K562 (cell line): ENCODE measurements around the gene MFF. TPM values are rescaled to one million over a fixed set of nuclear protein-coding genes. Genes with fewer than 3 reads are reported as not detected.

ENCODE experiments used
- ZBTB17 ChIP-seq: fragments of 450-650 bp; formaldehyde crosslinking; IDR thresholded peaks from 2 replicates; pipeline ENCODE4 v1.4.0; 2020; ENCODE audit warnings: mild to moderate bottlenecking
- polyA plus RNA-seq, 8 experiments: library from polyadenylated mRNA; depleted of rRNA in 4 of 8; stranded (reverse) in 5 of 8; unstranded in 3 of 8; fragments of >200 nt; fragmentation: Nextera tagmentation in 2 of 8; fragmentation: Illumina TruSeq in 1 of 8; extraction: Ambion mirVana in 2 of 8; extraction: Trizol in 1 of 8; gene quantifications; 2 replicates each; pipeline versions ENCODE4 v1.2.1 to v1.2.3, GENCODE V29; 2011 to 2014; ENCODE audit warnings: inconsistent platforms in 1 of 8, missing spikeins in 1 of 8
- total RNA-seq, 7 experiments: library from RNA; depleted of rRNA in 6 of 7; stranded (reverse); fragments of >200 nt in 6 of 7; fragmentation: Illumina TruSeq in 2 of 7; extraction: Trizol in 2 of 7; gene quantifications; 2 replicates each; pipeline versions ENCODE4 v1.2.1 to v1.2.3, GENCODE V29; 2011 to 2021; ENCODE audit warnings: low replicate concordance in 1 of 7
- TF ChIP-seq, protein P1 (sequence below): fragments of 450-650 bp; IDR thresholded peaks from 2 replicates; pipeline ENCODE4 v1.6.1; 2016; ENCODE audit warnings: mild to moderate bottlenecking, moderate library complexity

The MFF gene
- total and polyA plus RNA-seq, 9 of the 15 experiments (the other 6 are each of a cell fraction or from before 2014, with no cell fraction given): 9.4 to 75.4 (median 55.7) TPM

DNA sequence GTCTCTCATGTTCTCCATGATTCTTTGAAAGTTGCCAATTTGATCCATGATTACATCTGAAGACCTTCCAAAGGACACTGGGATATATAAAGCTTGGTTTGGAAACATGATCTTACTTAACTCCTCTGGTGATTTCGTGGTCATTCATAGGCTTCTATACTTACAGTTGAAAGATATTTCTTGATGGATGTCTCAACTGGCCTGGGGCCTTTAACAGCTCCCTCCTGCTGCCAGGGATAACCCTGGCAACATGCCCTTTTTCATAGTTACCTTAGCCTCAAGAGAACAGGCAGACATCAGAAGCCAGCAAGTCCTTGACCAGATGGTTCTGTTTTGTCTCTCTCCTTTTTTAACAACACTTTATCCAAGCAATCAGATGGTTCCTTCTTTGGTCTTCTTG is 23.5 kb upstream of the MFF start (continued):
- TF ChIP-seq, protein P1, sequence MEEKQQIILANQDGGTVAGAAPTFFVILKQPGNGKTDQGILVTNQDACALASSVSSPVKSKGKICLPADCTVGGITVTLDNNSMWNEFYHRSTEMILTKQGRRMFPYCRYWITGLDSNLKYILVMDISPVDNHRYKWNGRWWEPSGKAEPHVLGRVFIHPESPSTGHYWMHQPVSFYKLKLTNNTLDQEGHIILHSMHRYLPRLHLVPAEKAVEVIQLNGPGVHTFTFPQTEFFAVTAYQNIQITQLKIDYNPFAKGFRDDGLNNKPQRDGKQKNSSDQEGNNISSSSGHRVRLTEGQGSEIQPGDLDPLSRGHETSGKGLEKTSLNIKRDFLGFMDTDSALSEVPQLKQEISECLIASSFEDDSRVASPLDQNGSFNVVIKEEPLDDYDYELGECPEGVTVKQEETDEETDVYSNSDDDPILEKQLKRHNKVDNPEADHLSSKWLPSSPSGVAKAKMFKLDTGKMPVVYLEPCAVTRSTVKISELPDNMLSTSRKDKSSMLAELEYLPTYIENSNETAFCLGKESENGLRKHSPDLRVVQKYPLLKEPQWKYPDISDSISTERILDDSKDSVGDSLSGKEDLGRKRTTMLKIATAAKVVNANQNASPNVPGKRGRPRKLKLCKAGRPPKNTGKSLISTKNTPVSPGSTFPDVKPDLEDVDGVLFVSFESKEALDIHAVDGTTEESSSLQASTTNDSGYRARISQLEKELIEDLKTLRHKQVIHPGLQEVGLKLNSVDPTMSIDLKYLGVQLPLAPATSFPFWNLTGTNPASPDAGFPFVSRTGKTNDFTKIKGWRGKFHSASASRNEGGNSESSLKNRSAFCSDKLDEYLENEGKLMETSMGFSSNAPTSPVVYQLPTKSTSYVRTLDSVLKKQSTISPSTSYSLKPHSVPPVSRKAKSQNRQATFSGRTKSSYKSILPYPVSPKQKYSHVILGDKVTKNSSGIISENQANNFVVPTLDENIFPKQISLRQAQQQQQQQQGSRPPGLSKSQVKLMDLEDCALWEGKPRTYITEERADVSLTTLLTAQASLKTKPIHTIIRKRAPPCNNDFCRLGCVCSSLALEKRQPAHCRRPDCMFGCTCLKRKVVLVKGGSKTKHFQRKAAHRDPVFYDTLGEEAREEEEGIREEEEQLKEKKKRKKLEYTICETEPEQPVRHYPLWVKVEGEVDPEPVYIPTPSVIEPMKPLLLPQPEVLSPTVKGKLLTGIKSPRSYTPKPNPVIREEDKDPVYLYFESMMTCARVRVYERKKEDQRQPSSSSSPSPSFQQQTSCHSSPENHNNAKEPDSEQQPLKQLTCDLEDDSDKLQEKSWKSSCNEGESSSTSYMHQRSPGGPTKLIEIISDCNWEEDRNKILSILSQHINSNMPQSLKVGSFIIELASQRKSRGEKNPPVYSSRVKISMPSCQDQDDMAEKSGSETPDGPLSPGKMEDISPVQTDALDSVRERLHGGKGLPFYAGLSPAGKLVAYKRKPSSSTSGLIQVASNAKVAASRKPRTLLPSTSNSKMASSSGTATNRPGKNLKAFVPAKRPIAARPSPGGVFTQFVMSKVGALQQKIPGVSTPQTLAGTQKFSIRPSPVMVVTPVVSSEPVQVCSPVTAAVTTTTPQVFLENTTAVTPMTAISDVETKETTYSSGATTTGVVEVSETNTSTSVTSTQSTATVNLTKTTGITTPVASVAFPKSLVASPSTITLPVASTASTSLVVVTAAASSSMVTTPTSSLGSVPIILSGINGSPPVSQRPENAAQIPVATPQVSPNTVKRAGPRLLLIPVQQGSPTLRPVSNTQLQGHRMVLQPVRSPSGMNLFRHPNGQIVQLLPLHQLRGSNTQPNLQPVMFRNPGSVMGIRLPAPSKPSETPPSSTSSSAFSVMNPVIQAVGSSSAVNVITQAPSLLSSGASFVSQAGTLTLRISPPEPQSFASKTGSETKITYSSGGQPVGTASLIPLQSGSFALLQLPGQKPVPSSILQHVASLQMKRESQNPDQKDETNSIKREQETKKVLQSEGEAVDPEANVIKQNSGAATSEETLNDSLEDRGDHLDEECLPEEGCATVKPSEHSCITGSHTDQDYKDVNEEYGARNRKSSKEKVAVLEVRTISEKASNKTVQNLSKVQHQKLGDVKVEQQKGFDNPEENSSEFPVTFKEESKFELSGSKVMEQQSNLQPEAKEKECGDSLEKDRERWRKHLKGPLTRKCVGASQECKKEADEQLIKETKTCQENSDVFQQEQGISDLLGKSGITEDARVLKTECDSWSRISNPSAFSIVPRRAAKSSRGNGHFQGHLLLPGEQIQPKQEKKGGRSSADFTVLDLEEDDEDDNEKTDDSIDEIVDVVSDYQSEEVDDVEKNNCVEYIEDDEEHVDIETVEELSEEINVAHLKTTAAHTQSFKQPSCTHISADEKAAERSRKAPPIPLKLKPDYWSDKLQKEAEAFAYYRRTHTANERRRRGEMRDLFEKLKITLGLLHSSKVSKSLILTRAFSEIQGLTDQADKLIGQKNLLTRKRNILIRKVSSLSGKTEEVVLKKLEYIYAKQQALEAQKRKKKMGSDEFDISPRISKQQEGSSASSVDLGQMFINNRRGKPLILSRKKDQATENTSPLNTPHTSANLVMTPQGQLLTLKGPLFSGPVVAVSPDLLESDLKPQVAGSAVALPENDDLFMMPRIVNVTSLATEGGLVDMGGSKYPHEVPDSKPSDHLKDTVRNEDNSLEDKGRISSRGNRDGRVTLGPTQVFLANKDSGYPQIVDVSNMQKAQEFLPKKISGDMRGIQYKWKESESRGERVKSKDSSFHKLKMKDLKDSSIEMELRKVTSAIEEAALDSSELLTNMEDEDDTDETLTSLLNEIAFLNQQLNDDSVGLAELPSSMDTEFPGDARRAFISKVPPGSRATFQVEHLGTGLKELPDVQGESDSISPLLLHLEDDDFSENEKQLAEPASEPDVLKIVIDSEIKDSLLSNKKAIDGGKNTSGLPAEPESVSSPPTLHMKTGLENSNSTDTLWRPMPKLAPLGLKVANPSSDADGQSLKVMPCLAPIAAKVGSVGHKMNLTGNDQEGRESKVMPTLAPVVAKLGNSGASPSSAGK: no peak
- TF ChIP-seq ZBTB17 (CRISPR knock-in tag): no peak
- TF ChIP-seq, all 486 proteins: peak for 0
